Measurements from ENCODE around the gene G6PC2. TPM values are rescaled to one million over a fixed set of nuclear protein-coding genes. Genes with fewer than 3 reads are reported as not detected.

G6PC2 gene
- total RNA-seq, 1 experiment from 2014 or later, result not detected

DNA sequence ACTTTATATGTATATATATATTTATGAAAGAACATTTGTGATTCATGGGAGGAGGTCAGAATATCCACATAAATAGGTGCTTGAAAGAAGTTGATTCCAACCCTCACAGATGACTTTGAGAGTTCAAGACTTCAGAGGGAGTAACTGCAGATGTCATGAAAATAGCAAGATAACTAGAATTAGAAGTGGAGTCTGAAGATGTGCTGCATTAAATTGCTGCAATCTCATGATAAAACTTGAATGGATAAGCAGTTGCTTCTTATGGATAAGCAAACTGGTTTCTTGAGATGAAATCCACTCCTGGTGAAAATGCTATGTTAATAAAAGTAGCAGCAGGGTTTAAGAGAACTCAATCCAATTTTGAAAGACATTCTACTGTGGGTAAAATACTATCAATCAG, 40.2 kb downstream of the G6PC2 start:
- no peaks in the 10 kb centered on the region for H3K27me3 Mint-ChIP-seq (ENCODE audit: unreplicated experiment)
- CTCF ChIA-PET, result interaction anchor here (1.4 kb wide), 1 partner anchor 51 kb away, joined by 4 read pairs; the partner anchor contains the start of gene SPC25
- BruUV-seq (replicated peaks), result no TSS peak
- no peaks in the 10 kb centered on the region for H3K9me3 Mint-ChIP-seq (ENCODE audit: low read depth, unreplicated experiment)
- no peak for DNase-seq
- peaks cover 8% of the 10 kb centered on the region for H3K4me1 Mint-ChIP-seq (ENCODE audit: low read depth, unreplicated experiment)
- no peaks in the 10 kb centered on the region for H3K36me3 Mint-ChIP-seq (ENCODE audit: insufficient read depth, unreplicated experiment)
- TF ChIP-seq, protein P1, sequence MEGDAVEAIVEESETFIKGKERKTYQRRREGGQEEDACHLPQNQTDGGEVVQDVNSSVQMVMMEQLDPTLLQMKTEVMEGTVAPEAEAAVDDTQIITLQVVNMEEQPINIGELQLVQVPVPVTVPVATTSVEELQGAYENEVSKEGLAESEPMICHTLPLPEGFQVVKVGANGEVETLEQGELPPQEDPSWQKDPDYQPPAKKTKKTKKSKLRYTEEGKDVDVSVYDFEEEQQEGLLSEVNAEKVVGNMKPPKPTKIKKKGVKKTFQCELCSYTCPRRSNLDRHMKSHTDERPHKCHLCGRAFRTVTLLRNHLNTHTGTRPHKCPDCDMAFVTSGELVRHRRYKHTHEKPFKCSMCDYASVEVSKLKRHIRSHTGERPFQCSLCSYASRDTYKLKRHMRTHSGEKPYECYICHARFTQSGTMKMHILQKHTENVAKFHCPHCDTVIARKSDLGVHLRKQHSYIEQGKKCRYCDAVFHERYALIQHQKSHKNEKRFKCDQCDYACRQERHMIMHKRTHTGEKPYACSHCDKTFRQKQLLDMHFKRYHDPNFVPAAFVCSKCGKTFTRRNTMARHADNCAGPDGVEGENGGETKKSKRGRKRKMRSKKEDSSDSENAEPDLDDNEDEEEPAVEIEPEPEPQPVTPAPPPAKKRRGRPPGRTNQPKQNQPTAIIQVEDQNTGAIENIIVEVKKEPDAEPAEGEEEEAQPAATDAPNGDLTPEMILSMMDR (IDR thresholded peaks at IDR 0.05; ENCODE audit: unreplicated experiment), result no peak
- intact Hi-C loops (cut with micrococcal nuclease; ENCODE audit: unreplicated experiment), result loop anchor here (10.0 kb wide), 1 partner anchor 454 kb away; no protein-coding TSS in a partner anchor
- H3K27ac Mint-ChIP-seq (ENCODE audit: unreplicated experiment), result no peak overlapping the region
- H3K4me3 Mint-ChIP-seq (ENCODE audit: low read depth, unreplicated experiment), result no peak overlapping the region

DNA sequence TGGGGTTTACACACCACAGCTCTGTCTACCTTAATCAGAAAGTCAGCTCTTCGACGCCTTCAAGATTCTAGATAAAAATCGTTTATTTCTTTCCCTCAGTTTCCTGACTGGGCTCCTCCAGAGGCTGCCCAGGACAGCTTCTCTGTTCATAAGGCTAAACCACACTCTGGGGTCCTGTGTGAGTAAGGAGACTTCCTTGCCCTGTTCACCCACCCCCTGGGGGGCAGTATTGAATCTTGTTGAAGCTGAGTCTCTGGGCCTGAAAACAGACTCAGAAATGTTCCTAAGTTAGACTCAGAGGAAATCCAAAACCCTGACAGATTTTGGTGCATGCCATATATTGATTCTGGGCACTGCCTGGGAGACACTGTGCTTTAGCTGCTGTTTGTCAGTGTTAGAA, 43.0 kb downstream of the G6PC2 start:
- Mint-ChIP-seq H3K4me3 (ENCODE audit: low read depth, unreplicated experiment) (no peak overlapping the region), H3K9me3 (ENCODE audit: low read depth, unreplicated experiment) (no peaks in the 10 kb centered on the region), H3K36me3 (ENCODE audit: insufficient read depth, unreplicated experiment) (no peaks in the 10 kb centered on the region), H3K27me3 (ENCODE audit: unreplicated experiment) (no peaks in the 10 kb centered on the region), H3K4me1 (ENCODE audit: low read depth, unreplicated experiment) (peaks cover 21% of the 10 kb centered on the region), H3K27ac (ENCODE audit: unreplicated experiment) (no peak overlapping the region)
- TF ChIP-seq, protein P1 (IDR thresholded peaks at IDR 0.05; ENCODE audit: unreplicated experiment), result peak; percentile 19
- CTCF ChIA-PET, result interaction anchor here (1.0 to 1.6 kb wide), 4 partner anchors 27 to 278 kb away, joined by 3 to 8 read pairs (median 4); no protein-coding TSS in a partner anchor
- intact Hi-C loops (cut with micrococcal nuclease; ENCODE audit: unreplicated experiment), result loop anchor here (10.0 kb wide), 1 partner anchor 451 kb away; no protein-coding TSS in a partner anchor
- peak; percentile 77 for DNase-seq
- no TSS peak for BruUV-seq (replicated peaks)

DNA sequence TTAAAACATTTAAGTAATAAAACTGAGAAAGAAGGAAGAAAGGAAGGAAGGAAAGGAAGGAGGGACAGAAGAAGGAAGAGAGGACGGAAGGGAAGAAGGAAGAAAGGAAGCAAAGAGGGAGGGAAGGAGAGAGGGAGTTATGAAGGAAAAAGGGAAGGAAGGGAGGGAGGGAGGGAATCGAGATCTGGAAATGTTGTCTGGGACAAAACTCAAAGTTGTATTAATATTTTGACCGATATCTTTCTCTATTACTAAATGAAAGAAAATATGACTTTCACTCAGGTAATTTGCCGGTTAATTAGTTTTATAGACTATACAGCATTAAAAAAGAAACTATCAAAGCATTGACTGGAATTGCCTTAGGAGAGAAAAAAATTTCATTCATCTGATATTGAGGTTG, 44.4 kb downstream of the G6PC2 start:
- Mint-ChIP-seq H3K4me1 (ENCODE audit: low read depth, unreplicated experiment) (peaks cover 21% of the 10 kb centered on the region), H3K27me3 (ENCODE audit: unreplicated experiment) (no peaks in the 10 kb centered on the region), H3K9me3 (ENCODE audit: low read depth, unreplicated experiment) (peaks cover 2% of the 10 kb centered on the region), H3K27ac (ENCODE audit: unreplicated experiment) (no peak overlapping the region), H3K4me3 (ENCODE audit: low read depth, unreplicated experiment) (no peak overlapping the region), H3K36me3 (ENCODE audit: insufficient read depth, unreplicated experiment) (no peaks in the 10 kb centered on the region)
- no TSS peak for BruUV-seq (replicated peaks)
- TF ChIP-seq, protein P1 (IDR thresholded peaks at IDR 0.05; ENCODE audit: unreplicated experiment), result no peak
- intact Hi-C loops (cut with micrococcal nuclease; ENCODE audit: unreplicated experiment), result loop anchor here (5.0 to 10.0 kb wide), 4 partner anchors 197 to 449 kb away; no protein-coding TSS in a partner anchor
- CTCF ChIA-PET, result no interaction called here
- DNase-seq, result no peak

DNA sequence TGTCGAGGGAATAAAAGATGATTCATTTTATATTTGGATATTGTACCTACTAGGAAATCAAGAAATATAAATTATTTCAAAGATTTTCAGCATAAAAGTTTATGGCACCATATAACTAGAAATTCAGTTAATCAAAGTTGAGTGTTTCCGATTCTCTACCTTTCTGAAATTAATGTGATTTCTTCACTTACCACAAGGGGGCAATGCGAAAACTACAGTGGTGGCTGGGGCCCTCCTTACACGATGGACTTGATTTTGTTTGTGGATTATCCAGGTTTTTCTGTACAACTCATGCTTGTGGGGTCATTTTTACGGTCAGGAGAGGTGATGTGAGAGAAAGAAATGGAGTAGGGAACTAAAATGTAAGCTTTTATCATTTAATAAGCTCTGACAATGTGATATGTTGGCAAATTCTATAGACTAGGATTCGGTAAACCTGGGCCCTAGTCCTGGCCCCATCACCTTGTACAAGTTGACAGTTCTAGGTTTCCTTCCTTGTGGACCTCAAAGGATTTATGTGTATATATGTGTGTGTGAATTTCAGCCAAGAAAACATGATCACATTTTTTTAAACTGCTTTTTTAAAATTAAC, 47.6 kb downstream of the G6PC2 start:
- peak; percentile 61 for DNase-seq
- CTCF ChIA-PET, result interaction anchor here (0.7 to 1.3 kb wide), 4 partner anchors 13 to 273 kb away, joined by 3 to 6 read pairs (median 5); no protein-coding TSS in a partner anchor
- no TSS peak for BruUV-seq (replicated peaks)
- Mint-ChIP-seq H3K4me1 (ENCODE audit: low read depth, unreplicated experiment) (peaks cover 20% of the 10 kb centered on the region), H3K27me3 (ENCODE audit: unreplicated experiment) (no peaks in the 10 kb centered on the region), H3K4me3 (ENCODE audit: low read depth, unreplicated experiment) (no peak overlapping the region), H3K9me3 (ENCODE audit: low read depth, unreplicated experiment) (peaks cover 15% of the 10 kb centered on the region), H3K36me3 (ENCODE audit: insufficient read depth, unreplicated experiment) (no peaks in the 10 kb centered on the region), H3K27ac (ENCODE audit: unreplicated experiment) (no peak overlapping the region)
- TF ChIP-seq, protein P1 (IDR thresholded peaks at IDR 0.05; ENCODE audit: unreplicated experiment), result peak; percentile 86
- intact Hi-C loops (cut with micrococcal nuclease; ENCODE audit: unreplicated experiment), result loop anchor here (2.0 to 10.0 kb wide), 5 partner anchors 28 to 446 kb away; no protein-coding TSS in a partner anchor

Data from Calu3 (cell line).